ENCODE data around the gene TRPM5.

TRPM5 gene

DNA sequence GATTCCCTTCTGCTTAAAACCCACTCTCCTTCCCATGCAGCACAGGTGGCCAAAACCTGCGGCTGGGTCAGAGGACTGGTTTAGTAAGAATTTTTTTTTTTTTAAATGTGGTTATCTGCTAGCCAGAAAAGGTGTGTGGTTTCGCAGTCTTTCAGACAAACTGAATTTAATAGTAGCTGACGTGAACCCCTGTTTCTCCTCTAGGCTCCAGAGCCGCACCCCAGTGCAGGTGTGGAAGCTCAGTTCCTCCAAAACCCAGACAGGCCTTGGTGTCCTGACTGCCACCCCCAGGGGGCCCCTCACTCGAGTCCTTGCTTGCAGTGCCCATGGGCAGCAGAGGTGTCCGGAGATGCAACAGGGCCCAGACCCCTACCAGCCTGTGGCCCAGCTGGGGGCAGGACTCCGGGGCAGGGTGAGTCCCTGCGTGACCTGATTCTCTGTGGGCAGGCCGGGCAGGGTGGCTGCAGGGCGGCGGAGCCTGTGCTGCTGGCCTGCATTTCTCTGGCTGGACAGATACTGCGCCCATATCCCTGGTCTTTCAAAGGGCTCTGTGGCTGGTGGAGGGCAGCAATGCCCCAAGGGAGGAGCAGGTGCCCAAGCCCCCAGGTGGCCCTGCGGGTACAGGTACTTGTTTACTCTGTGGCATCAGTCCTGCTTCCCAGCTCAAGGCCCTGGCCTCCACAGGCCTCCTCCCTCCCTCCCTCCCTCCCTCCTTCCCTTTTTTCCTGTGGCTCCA is 15.7 kb upstream of the TRPM5 start:
- TF ChIP-seq, protein P1, sequence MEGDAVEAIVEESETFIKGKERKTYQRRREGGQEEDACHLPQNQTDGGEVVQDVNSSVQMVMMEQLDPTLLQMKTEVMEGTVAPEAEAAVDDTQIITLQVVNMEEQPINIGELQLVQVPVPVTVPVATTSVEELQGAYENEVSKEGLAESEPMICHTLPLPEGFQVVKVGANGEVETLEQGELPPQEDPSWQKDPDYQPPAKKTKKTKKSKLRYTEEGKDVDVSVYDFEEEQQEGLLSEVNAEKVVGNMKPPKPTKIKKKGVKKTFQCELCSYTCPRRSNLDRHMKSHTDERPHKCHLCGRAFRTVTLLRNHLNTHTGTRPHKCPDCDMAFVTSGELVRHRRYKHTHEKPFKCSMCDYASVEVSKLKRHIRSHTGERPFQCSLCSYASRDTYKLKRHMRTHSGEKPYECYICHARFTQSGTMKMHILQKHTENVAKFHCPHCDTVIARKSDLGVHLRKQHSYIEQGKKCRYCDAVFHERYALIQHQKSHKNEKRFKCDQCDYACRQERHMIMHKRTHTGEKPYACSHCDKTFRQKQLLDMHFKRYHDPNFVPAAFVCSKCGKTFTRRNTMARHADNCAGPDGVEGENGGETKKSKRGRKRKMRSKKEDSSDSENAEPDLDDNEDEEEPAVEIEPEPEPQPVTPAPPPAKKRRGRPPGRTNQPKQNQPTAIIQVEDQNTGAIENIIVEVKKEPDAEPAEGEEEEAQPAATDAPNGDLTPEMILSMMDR (IDR thresholded peaks at IDR 0.05; ENCODE audit: insufficient read depth, missing control alignments), result no peak
- FAIRE-seq, result no peak
- DNase-seq (ENCODE audit: insufficient read length, low spot score), result no peak

DNA sequence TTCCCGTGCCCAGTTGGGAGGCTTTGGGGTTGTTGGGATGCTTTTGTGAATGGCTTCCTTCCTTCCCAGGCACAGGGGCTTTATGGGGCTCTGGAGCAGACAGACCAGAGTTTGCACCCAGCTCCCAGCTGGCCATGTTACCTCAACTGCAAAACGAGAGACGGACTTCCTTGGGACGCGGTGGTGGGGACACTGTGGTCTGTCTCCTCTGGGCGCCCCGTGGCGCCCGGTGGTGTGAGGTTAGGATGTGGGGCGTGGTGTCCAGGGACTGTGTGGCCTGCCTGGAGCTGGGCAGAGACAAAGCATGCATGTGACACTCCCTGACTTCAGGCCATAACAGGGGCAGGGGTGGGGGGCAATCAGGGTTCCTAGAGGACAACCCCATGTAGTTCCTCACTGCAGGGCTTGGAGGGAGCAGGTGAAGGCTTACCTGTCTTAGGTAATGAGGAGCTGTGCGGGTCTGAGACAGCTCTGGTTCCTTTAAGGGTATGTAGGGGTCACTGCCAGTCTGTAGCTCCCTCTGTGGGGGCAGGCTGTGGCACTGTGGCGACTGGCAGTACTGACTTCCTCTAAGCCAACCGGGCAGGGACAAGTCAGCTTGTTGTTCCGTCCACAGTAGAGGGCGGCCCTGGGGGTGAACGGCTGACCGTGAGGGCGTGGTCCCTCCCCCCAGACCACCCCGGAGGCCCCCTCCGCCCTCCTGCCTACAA is 14.9 kb upstream of the TRPM5 start:
- TF ChIP-seq, protein P1 (IDR thresholded peaks at IDR 0.05; ENCODE audit: insufficient read depth, missing control alignments), result no peak
- DNase-seq (ENCODE audit: insufficient read length, low spot score) (no peak), FAIRE-seq (no peak)

DNA sequence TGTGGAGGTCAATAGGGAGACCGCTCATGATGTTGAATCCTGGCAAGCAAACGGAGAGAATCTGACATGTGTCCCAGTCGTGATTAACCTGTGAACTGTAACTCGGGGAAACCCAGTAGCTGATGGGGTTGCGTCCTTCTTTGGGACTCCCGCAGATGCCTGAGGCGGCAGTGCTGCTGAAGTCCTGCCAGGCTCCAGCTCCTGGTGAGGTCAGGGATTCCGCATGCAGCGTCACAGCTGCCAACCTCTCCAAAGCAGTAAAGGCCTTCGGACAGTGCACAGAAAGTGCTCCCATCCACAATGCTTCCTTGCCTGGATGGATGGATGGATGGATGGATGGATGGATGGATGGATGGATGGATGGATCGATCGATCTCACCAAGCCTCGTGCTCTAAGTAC is 14.0 kb upstream of the TRPM5 start:
- DNase-seq (ENCODE audit: insufficient read length, low spot score) (no peak), FAIRE-seq (no peak)
- TF ChIP-seq, protein P1 (IDR thresholded peaks at IDR 0.05; ENCODE audit: insufficient read depth, missing control alignments), result no peak

DNA sequence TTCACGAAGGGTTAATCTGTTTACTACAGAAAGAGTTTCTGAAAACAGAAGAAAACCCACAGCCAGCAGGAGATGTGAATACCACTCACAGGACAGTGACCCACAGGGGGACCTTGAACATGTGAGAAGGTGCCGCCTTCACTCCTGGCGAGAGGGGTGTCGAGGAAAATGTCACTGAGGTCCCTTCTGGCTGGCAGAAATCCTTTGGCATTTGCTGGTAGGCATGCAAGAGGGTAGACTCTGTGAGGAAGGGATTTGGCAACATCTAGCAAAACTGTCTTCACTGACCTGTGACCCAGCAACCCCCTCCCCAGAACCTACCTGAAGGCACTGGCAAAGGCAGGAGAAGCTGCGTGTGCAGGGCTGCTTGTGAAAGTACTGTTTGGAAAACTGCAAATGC is 9.1 kb upstream of the TRPM5 start:
- DNase-seq (ENCODE audit: insufficient read length, low spot score), result no peak

DNA sequence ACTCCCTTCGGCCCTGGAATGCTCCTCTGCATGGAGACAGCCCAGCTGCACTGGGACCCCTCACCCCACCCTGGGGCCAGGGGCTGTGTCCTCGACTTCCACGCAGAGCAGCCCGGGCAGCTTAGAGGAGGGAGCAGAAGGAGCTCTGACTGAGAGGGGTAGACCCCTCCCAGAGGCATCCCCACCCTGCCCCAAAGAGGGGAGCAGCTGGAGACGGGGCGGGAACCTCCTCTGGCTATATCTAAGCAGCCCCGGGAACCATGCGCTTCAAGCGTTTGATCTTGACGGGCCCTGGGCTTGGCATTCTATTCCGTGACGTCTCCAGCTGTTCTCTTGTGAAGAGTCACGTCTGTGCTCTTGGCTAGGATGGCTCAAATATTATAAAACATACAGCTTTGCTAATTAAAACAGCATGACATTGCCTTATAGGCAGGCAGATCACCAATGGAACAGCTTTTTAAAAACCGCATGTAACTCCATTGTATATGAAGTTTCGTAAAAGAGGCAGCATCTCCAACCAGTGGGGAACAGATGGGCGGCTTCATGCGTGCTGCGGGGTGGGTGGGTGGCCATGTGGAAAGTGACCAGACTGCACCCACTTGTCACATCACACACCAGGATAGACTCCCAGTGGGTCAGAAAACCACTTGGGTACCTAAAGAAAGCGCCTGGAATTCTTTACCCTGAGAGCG is 8.2 kb upstream of the TRPM5 start:
- DNase-seq (ENCODE audit: insufficient read length, low spot score), result no peak
- FAIRE-seq, result no peak
- TF ChIP-seq, protein P1 (IDR thresholded peaks at IDR 0.05; ENCODE audit: insufficient read depth, missing control alignments), result no peak

More for the DNA sequence above, 9.1 kb upstream of the TRPM5 start:
- TF ChIP-seq, protein P1 (IDR thresholded peaks at IDR 0.05; ENCODE audit: insufficient read depth, missing control alignments), result no peak
- no peak for FAIRE-seq

DNA sequence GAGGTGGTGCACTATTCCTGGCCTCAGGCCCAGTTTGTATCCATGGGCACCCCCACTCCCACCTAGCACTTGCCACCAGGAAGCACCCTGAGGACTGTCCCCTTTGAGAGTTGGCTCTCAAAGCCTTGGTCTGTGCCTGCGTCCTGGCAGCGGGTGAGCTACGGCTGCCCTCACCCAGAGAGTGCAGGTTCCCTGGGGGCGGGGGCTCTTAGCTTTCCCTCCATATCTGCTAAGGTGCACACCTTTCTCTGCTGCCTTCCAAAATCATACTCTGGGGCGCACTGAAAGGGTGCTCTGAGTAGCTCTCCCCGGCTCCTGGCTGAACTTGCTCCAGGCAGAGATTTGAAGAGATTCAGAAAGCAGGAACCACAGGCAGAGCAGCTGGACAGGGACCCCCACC is 7.6 kb upstream of the TRPM5 start:
- FAIRE-seq, result no peak
- TF ChIP-seq, protein P1 (IDR thresholded peaks at IDR 0.05; ENCODE audit: insufficient read depth, missing control alignments), result no peak

More for the DNA sequence above, 7.6 kb upstream of the TRPM5 start:
- no peak for DNase-seq (ENCODE audit: insufficient read length, low spot score)
